GM13977 (cell line): ENCODE measurements around the gene LYRM4.

Experiments
- DNase-seq: peaks from one replicate; pipeline ENCODE4 v3.0.0; 2012; ENCODE audit warnings: low spot score
- CTCF ChIP-seq: IDR thresholded peaks from 2 replicates; pipeline ENCODE4 v1.5.1; 2012; ENCODE audit warnings: mild to moderate bottlenecking, control low read depth; ENCODE audit not compliant: insufficient read depth; ENCODE audit errors: extremely low read depth, missing control alignments
- in situ Hi-C: fragments of 300-500 bp; cut with MboI; formaldehyde crosslinking; loops from one replicate; pipeline ENCODE4 v1.12.0; 2022; ENCODE audit warnings: low sequenced_read_pairs, low pct_unique_long_range_greater_than_20kb, mixed read lengths, inconsistent platforms; ENCODE audit not compliant: unreplicated experiment

LYRM4 gene

DNA sequence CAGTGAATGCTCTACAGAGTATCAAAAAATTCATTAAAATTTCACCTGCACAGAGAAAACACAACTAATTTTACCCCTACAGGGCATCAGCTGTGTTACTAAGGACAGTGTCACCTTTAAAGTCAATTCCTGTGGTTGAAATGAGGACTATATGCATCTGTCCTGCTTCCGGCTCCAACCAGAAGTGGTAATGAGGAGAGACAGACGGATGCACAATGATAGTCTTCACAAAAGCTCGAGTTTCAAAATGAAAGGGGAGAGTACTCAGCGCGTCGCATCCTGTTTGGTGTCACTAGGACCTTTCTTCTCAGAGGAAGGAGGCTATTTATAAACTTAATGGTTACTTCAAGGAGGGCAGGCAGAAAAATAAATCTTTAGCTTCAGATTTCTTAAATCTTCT lies 86.5 kb downstream of the LYRM4 start:
- DNase-seq, result peak; percentile 57
- in situ Hi-C loops, result no loop called here
- no peak for TF ChIP-seq CTCF

GRCh38 chr6:5173810-5174209 lies 86.9 kb downstream of the LYRM4 start:
- TF ChIP-seq CTCF, result no peak
- in situ Hi-C loops, result no loop called here
- DNase-seq, result no peak

DNA sequence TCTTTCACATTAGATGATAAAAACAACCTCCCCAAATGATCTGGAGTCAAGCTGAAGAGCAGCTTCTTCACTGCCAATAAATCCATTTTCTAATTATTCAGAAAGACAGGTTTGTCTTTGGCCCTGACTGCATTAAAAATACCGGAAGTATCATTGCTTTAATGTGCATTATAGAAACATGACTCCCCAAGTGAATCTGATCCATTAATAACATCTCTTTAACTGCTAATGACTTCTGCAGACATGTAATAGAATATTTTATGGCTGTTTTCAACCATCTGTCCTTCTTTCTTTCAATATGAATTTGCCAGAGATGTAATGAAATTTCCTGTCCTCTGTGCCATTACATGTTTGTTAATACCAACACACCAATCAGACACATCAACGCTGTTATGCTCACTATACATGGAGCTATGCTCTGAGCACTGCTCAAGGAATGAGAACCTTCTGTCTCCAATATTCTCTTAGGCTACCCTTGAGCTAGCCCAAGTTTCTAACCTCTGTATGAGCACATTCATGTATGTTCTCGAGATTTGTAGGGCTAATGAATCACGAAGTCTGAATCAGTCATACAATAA lies 87.8 kb downstream of the LYRM4 start:
- DNase-seq, result no peak
- TF ChIP-seq CTCF, result no peak
- in situ Hi-C loops, result no loop called here

GRCh38 chr6:5172041-5172653 lies 88.6 kb downstream of the LYRM4 start:
- no peak for DNase-seq
- in situ Hi-C loops, result no loop called here
- no peak for TF ChIP-seq CTCF

GRCh38 chr6:5167501-5167900 lies 93.2 kb downstream of the LYRM4 start:
- in situ Hi-C loops, result no loop called here
- no peak for DNase-seq
- TF ChIP-seq CTCF, result no peak

DNA sequence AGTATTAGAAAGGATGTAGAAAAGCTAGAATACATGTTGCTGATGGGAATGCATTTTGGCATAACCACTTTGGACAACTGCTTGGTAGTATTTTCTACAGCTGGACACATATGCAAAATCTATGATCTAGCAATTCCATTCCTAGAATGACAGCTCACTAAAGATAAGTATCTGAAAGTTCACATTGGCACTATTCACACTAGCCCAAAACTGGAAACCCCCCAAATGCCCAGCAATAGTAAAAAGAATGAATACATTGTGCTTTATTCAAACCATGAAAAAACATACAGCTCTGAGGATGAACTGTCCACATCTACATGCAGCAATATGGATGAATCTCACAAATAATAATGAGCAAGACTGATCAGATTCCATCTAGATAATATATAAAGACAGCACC lies 96.7 kb downstream of the LYRM4 start:
- in situ Hi-C loops, result no loop called here

More for the DNA sequence above, 96.7 kb downstream of the LYRM4 start:
- no peak for DNase-seq
- no peak for TF ChIP-seq CTCF
